ENCODE measurements around the gene BRD4.
A peak's percentile ranks its signal among the peaks of the same experiment; 100 is the strongest.

The BRD4 gene

DNA sequence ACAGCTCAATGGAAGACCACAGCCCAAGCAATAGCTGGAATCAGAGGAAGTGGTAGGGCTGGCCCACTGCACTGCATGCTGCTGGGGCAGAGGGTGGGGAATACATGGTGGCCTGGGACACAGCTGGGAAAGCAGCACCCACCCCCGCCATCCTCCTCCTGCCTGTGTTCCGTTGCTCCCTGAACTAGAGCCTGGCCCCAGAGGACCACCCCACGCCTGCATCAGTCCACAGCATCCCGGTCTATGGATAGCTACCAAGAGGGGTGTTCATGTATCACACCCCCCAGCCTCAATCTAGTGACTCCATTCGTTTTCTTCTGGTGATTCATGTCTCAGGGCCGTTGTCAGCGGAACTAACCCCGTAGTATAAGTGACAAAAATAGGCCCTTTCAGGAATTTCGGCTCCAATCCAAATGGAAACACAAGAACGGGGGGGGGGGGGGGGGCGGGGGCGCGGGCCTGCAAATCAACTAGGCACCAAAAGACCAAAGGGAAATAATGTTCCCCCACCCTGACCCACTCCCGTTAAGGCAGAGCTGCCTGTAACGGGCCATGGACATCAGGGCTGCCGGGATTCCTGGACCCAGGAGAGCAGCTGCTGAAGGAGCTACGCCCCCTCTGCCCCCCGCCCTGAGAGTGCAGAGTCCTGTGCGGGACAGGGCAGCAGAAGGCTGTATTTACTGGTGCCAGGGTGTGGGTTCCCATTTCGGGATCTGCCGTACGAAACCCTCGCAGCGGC is 81.2 kb downstream of the BRD4 start:
- Histone ChIP-seq H3K36me3 (ENCODE audit: control insufficient read depth in 2 of 2, insufficient read depth in 1 of 2, low read length in 2 of 2) (peaks cover 8 to 91% of the 10 kb centered on the region in 2 experiments; a peak in 2 of 3 replicates), H3K9me3 (ENCODE audit: control insufficient read depth, insufficient read depth, low read depth, low read length) (no peaks in the 10 kb centered on the region), H3K27ac (ENCODE audit: extremely low read depth, low read depth, low read length) (no peak overlapping the region), H3K4me1 (ENCODE audit: control insufficient read depth, insufficient read depth, low read length) (no peaks in the 10 kb centered on the region), H3K4me3 (ENCODE audit: low read depth, low read length) (no peak overlapping the region)
- ChIA-PET CTCF (interaction anchor here (0.6 to 3.3 kb wide), 17 partner anchors 8 to 465 kb away, joined by 3 to 15 read pairs (median 4); no protein-coding TSS in a partner anchor), POLR2A (interaction anchor here (1.1 to 1.4 kb wide), 3 partner anchors 17 to 168 kb away, joined by 3 to 4 read pairs (median 3); partner anchors contain the start of gene AKAP8L)
- TF ChIP-seq RBAK (tag by site-specific recombination; IDR thresholded peaks at IDR 0.05) (no peak), ZNF24 (tag by site-specific recombination; IDR thresholded peaks at IDR 0.05) (no peak)
- TF ChIP-seq, protein P1, sequence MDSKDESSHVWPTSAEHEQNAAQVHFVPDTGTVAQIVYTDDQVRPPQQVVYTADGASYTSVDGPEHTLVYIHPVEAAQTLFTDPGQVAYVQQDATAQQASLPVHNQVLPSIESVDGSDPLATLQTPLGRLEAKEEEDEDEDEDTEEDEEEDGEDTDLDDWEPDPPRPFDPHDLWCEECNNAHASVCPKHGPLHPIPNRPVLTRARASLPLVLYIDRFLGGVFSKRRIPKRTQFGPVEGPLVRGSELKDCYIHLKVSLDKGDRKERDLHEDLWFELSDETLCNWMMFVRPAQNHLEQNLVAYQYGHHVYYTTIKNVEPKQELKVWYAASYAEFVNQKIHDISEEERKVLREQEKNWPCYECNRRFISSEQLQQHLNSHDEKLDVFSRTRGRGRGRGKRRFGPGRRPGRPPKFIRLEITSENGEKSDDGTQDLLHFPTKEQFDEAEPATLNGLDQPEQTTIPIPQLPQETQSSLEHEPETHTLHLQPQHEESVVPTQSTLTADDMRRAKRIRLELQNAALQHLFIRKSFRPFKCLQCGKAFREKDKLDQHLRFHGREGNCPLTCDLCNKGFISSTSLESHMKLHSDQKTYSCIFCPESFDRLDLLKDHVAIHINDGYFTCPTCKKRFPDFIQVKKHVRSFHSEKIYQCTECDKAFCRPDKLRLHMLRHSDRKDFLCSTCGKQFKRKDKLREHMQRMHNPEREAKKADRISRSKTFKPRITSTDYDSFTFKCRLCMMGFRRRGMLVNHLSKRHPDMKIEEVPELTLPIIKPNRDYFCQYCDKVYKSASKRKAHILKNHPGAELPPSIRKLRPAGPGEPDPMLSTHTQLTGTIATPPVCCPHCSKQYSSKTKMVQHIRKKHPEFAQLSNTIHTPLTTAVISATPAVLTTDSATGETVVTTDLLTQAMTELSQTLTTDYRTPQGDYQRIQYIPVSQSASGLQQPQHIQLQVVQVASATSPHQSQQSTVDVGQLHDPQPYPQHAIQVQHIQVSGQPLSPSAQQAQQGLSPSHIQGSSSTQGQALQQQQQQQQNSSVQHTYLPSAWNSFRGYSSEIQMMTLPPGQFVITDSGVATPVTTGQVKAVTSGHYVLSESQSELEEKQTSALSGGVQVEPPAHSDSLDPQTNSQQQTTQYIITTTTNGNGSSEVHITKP (tag by site-specific recombination; IDR thresholded peaks at IDR 0.05): no peak
- TF ChIP-seq, protein P2, sequence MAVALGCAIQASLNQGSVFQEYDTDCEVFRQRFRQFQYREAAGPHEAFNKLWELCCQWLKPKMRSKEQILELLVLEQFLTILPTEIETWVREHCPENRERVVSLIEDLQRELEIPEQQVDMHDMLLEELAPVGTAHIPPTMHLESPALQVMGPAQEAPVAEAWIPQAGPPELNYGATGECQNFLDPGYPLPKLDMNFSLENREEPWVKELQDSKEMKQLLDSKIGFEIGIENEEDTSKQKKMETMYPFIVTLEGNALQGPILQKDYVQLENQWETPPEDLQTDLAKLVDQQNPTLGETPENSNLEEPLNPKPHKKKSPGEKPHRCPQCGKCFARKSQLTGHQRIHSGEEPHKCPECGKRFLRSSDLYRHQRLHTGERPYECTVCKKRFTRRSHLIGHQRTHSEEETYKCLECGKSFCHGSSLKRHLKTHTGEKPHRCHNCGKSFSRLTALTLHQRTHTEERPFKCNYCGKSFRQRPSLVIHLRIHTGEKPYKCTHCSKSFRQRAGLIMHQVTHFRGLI (tag by site-specific recombination; IDR thresholded peaks at IDR 0.05): peak; percentile 65; the same call in 1 of the 2 replicates

DNA sequence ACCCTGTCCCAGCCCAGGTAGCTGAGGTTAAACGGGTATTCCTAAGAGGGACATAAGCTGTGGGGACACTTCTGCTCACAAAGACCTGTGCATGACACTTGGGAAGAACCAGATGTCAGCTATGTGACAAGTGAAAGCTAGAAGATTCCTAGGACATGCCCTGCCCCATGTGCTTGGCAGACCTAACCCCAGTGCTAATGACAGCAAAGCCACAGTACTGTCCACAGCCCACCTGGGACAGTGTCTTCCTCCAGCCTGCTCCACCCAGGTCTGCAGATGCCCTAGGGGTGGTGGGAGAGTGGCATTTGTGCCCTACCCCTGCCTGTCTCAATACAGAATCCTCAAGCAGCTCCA is 81.7 kb downstream of the BRD4 start:
- TF ChIP-seq ZNF521 (tag by site-specific recombination; IDR thresholded peaks at IDR 0.05) (no peak), SCRT1 (tag by site-specific recombination; IDR thresholded peaks at IDR 0.05; ENCODE audit: borderline replicate concordance) (no peak), ZNF214 (tag by site-specific recombination; IDR thresholded peaks at IDR 0.05; ENCODE audit: borderline replicate concordance) (no peak), KLF9 (tag by site-specific recombination; IDR thresholded peaks at IDR 0.05; ENCODE audit: low read depth) (no peak), ZNF549 (tag by site-specific recombination; IDR thresholded peaks at IDR 0.05) (no peak), ZNF302 (tag by site-specific recombination; IDR thresholded peaks at IDR 0.05; ENCODE audit: low read depth) (no peak), ZNF48 (tag by site-specific recombination; IDR thresholded peaks at IDR 0.05) (no peak), ZNF133 (tag by site-specific recombination; IDR thresholded peaks at IDR 0.05) (no peak), ZNF529 (tag by site-specific recombination; IDR thresholded peaks at IDR 0.05; ENCODE audit: insufficient replicate concordance) (no peak), ZNF248 (tag by site-specific recombination; IDR thresholded peaks at IDR 0.05) (no peak), ZNF366 (tag by site-specific recombination; conservative IDR thresholded peaks at IDR 0.05) (no peak)
- TF ChIP-seq, protein P3, sequence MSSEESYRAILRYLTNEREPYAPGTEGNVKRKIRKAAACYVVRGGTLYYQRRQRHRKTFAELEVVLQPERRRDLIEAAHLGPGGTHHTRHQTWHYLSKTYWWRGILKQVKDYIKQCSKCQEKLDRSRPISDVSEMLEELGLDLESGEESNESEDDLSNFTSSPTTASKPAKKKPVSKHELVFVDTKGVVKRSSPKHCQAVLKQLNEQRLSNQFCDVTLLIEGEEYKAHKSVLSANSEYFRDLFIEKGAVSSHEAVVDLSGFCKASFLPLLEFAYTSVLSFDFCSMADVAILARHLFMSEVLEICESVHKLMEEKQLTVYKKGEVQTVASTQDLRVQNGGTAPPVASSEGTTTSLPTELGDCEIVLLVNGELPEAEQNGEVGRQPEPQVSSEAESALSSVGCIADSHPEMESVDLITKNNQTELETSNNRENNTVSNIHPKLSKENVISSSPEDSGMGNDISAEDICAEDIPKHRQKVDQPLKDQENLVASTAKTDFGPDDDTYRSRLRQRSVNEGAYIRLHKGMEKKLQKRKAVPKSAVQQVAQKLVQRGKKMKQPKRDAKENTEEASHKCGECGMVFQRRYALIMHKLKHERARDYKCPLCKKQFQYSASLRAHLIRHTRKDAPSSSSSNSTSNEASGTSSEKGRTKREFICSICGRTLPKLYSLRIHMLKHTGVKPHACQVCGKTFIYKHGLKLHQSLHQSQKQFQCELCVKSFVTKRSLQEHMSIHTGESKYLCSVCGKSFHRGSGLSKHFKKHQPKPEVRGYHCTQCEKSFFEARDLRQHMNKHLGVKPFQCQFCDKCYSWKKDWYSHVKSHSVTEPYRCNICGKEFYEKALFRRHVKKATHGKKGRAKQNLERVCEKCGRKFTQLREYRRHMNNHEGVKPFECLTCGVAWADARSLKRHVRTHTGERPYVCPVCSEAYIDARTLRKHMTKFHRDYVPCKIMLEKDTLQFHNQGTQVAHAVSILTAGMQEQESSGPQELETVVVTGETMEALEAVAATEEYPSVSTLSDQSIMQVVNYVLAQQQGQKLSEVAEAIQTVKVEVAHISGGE (tag by site-specific recombination; conservative IDR thresholded peaks at IDR 0.05; ENCODE audit: low read depth): no peak
- Histone ChIP-seq H3K27ac (ENCODE audit: extremely low read depth, low read depth, low read length) (no peak overlapping the region), H3K36me3 (ENCODE audit: control insufficient read depth in 2 of 2, insufficient read depth in 1 of 2, low read length in 2 of 2) (peaks cover 5 to 91% of the 10 kb centered on the region in 2 experiments; a peak in 1 of 3 replicates), H3K4me1 (ENCODE audit: control insufficient read depth, insufficient read depth, low read length) (no peaks in the 10 kb centered on the region), H3K4me3 (ENCODE audit: low read depth, low read length) (no peak overlapping the region), H3K9me3 (ENCODE audit: control insufficient read depth, insufficient read depth, low read depth, low read length) (no peaks in the 10 kb centered on the region)
- CTCF ChIA-PET: interaction anchor here (0.6 to 3.3 kb wide), 8 partner anchors 11 to 464 kb away, joined by 3 to 15 read pairs (median 4); no protein-coding TSS in a partner anchor
- POLR2A ChIA-PET: interaction anchor here (1.4 kb wide), 1 partner anchor 16 kb away, joined by 4 read pairs; no protein-coding TSS in a partner anchor

Measured in HEK293 (cell line).